HFF-Myc (cell line): ENCODE data around the gene CPN1.

ENCODE experiments used
- DNase-seq: peaks from one replicate; pipeline ENCODE4 v3.0.0-alpha.2; 2011; ENCODE audit warnings: low read depth; ENCODE audit errors: extremely low read depth
- H3K4me3 ChIP-seq: replicated peaks from 2 replicates; pipeline ENCODE4 v1.5.1; 2011; ENCODE audit warnings: low read depth, mild to moderate bottlenecking, control low read depth, low read length
- TF ChIP-seq, protein P1 (sequence below): IDR thresholded peaks from 2 replicates; pipeline ENCODE4 v1.5.1; 2012; ENCODE audit warnings: mild to moderate bottlenecking, low read depth, low read length, control low read depth; ENCODE audit errors: missing control alignments

Gene CPN1

DNA sequence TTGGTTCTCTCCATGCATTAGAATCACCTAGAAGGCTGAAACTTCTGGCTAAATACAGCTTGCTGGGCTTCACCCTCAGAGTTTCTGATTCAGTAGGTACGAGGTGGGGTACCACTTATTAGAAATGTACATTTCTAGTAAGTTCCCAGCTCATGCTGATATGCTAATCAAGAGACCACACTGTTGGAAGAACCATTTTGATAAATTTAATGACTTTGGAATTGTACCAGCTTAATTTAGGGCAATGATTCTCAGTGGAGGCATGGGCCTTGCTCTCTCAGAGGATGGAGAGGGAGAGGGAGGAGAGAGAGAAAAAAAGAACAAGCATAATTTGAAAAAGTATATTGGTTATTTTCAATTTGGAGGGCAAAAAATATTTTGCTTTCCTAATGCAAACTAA, 20.3 kb downstream of the CPN1 start:
- H3K4me3 ChIP-seq: no peak overlapping the region
- TF ChIP-seq, protein P1, sequence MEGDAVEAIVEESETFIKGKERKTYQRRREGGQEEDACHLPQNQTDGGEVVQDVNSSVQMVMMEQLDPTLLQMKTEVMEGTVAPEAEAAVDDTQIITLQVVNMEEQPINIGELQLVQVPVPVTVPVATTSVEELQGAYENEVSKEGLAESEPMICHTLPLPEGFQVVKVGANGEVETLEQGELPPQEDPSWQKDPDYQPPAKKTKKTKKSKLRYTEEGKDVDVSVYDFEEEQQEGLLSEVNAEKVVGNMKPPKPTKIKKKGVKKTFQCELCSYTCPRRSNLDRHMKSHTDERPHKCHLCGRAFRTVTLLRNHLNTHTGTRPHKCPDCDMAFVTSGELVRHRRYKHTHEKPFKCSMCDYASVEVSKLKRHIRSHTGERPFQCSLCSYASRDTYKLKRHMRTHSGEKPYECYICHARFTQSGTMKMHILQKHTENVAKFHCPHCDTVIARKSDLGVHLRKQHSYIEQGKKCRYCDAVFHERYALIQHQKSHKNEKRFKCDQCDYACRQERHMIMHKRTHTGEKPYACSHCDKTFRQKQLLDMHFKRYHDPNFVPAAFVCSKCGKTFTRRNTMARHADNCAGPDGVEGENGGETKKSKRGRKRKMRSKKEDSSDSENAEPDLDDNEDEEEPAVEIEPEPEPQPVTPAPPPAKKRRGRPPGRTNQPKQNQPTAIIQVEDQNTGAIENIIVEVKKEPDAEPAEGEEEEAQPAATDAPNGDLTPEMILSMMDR: no peak
- no peak for DNase-seq

DNA sequence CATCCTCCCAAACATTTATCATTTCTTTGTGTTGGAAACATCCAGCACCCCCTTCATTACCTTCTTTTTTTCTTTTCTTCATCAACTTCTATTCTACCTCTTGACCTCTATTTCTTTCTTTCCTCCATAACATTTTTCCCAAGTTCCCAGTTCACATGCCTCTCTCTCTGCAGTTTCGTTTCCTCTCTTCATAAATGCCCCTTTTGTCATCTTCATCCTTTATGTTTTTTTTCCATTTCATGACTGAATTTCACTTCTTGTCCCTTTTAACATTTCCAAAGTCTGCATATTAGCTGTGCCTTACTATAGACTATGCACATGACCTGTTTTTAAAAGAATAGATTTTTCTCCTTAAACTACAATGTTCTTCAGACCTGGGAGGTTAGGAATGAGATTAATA, 23.7 kb downstream of the CPN1 start:
- TF ChIP-seq, protein P1: no peak
- H3K4me3 ChIP-seq: no peak overlapping the region
- no peak for DNase-seq

DNA sequence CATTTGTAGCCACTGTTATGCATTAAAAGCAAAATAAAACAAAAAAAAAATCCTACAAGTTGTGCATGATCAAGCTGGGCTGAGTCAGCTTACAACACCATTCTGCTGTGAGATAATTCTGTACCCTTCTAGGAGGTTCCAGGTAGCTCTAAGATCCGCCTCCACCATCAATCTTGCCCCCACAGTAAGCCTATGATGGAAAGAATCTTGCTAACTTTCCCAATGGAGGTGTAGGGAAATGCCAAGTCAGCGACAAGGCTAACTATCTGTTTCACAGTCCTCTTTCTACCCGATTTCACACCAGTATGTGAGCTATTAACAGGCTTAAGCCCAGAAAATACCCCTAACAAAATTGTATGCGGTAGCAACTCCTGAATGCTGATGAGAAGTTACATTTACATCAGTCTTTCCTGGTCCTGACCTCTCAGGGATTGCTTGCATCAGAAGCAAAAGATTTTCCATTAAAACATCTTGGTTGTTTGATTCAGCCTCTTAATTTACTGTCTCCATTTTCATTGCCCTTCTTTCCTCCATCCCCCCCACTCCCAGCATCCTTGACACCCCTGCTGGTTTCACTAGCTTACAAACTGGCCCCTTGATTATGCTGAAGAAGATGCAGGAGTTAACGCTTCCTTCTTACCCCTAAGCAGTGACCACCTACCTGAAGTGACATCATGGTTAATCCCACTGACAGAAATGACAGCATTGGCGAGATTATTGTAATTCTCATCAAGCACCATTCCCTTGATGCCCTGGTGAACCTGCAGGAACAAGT, 27.8 kb downstream of the CPN1 start:
- no peak for DNase-seq
- no peak overlapping the region for H3K4me3 ChIP-seq
- TF ChIP-seq, protein P1: no peak

DNA sequence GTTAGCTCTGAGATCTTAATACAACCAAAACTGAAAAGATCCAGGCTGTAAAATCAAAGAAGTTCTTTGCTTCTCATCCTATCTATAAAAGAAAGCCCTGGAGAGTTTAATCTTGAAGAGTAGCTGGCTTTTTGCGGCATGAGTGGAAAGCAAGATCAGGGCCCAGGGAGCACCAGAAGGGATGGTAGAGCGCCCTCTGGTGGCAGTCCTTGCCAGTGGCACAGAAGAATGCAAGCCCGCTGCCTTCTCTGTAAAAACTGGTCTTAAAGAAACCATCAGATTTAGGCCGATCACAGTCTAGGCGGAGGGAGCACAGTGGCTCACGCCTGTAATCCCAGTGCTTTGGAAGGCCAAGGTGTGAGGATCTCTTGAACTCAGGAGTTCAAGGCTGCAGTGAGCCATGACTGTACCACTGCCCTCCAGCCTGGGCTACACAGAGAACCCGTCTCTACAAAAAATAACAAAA, 35.6 kb downstream of the CPN1 start:
- TF ChIP-seq, protein P1: peak; percentile 97
- DNase-seq: peak; percentile 76
- H3K4me3 ChIP-seq: no peak overlapping the region

DNA sequence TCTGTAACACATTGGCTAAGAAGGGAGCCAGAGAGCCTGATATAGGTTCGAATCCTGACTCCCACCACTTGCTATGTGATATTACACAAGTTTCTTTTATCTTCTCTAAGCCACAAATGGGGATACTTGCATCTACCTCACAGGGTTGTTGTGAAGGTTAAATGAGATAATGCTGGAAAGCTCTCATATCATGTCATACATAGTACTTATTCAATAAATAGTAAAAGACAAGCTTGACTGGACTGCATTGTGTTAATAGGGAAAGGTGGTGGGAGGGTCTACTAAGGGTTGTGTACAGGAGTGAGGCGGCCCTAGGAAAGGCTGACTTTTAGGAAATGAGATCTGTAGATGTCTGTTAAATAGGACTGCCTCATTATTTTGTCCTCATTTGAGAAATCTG, 36.1 kb downstream of the CPN1 start:
- DNase-seq: no peak
- no peak overlapping the region for H3K4me3 ChIP-seq
- TF ChIP-seq, protein P1: no peak

DNA sequence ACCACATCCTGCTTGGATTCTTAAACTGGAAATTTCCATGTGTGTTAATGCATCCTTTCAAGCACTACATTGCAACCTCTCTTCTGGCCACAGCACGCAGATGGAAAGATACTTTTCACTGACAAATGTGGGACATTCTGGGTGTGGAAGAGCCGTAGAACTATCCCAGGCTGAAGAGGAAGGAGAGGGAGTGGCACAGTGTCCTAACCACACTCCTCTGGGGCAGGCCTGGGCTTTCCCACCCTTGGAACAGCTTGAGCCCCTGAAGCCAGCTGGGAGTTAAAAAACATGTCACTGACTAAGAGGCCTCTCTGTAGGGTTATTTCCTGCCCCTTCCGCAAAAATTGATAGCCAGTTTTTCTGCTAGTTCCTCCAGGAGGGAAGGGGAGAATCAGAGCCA, 37.9 kb downstream of the CPN1 start:
- peak; percentile 61 for DNase-seq
- H3K4me3 ChIP-seq: no peak overlapping the region
- TF ChIP-seq, protein P1: no peak
